Activated CD8-positive, alpha-beta memory T cell treated with anti-CD3 and anti-CD28 coated beads, Interleukin-2, amount 50 U/mL, for 48 hours (primary cell): ENCODE results near the gene SMPD3.

Experiments used
- DNase-seq: peaks from one replicate; pipeline ENCODE4 v3.0.0-alpha.2; 2020

SMPD3 gene

DNA sequence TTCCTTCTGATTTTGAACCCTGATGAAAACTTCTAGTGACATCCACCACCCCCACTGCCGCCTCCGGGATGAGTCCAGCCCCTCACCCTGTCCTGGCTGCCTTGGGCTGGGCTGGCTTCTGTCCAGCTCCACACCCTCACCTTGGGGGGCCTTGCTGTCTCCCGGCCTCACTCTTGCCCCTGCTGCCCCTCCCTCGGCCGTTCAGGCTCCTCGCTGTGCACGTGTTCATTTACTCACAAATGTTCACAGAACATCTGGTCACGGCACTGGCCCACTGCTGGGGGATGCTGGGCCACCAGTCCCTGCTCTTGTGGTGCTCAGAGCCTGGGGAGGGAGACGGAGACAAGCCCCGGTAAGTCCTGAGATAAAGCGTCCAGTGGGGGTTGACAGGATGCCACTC is 96.8 kb downstream of the SMPD3 start:
- no peak for DNase-seq

DNA sequence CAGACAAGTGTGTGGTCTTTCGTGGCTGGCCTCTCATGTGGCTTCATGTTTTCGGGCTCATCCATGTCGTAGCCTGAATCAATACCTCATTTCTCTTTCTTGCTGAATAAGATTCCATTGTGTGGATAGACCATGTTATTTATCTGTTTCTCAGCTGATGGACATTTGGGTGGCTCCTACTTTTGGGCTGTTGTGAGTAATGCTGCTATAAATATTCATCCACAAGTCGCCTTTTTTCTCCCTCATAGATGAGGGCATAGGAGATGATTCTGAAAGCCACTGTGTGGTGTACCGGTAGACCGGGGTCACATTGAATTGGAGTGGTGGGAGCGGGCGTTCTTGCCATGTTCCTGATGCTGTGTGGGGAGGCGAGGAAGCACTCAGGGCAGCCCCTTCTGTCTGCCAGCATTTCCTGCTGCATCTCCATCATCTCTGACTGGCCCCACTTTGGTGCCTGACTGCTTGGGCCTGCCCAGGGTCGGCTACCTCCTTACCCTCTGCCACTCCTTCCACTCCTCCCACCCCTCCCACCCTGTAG is 97.4 kb downstream of the SMPD3 start:
- no peak for DNase-seq

DNA sequence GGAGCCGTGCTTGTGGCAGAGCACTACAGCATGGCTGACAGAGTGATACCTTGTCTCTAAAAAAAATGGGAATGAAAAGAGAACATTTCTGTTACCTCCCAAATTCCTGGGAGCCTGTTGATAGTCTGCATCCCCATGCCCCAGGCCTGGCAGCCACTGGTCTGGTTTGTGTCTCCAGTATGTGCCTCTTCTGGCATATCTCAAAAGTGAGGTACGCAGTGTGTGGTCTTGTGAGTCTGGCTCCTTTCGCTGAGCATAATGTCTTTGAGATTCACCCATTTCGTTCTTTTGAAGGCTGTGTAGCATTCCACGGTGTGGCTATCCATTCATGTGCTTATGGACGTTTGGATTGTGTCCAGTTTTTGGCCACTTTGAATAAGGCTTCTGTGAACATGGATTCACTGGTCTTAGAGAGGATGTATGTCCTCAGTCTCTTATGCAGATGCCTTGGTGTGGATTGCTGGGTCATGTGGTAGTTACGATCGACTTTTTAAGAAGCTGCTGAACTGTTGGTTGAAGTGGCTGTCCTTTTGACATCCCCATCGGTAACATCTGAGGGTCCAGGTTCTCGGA is 98.4 kb downstream of the SMPD3 start:
- DNase-seq, result no peak

DNA sequence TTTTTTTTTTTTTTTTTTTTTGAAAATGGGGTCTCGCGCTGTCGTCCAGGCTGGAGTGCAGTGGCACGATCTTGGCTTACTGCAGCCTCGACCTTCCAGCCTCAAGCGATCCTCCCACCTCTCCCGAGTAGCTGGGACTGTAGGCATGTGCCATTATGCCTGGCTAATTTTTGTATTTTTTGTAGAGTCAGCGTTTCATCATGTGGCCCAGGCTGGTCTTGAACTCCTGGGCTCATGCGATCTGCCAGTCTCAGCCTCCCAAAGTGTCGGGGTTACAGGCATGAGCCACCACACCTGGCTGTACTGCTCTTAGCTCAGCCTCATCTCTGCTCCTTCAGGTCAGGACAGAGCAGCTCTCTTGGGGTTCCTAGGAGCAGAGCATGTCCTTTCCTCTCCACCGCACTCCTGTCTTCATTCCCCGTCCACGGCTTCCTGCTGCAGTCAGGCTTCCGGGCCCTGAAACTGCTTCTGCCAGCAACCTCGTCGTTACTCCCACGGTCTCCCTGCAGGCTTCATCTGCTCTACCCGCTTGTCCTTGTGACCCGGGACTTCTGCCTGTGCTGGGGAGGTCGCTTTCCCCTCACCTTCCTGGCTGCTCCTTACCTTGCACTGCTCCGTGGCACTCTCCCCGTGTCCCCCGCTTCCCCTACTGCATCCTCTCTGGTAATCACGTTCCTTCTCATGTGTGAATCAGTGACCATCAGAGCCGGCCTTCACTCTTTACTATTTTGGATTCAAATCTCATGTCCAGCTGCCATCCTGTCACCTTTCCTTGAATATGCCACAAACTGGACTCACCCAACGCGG is 99.5 kb downstream of the SMPD3 start:
- DNase-seq, result no peak

DNA sequence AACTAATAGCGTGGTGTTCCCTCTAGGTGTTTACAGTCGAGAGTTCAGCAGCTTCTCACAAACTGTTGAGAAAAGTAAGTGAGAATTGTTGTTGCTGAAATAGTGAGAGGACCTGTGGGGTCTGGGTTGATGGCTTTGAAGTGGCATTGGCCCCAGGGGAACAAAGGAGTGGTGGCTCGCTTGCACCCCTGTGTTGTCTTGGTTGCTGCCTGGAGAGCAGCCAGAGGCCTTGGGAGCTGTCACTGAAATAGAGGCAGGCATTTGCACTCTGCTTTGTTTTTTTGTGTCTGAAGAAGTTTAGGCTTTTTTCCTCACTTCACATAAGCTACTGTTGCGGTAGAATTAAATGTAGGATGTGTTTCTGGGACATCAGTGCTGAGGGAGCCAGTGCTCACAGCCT is 100.7 kb downstream of the SMPD3 start:
- DNase-seq, result no peak

DNA sequence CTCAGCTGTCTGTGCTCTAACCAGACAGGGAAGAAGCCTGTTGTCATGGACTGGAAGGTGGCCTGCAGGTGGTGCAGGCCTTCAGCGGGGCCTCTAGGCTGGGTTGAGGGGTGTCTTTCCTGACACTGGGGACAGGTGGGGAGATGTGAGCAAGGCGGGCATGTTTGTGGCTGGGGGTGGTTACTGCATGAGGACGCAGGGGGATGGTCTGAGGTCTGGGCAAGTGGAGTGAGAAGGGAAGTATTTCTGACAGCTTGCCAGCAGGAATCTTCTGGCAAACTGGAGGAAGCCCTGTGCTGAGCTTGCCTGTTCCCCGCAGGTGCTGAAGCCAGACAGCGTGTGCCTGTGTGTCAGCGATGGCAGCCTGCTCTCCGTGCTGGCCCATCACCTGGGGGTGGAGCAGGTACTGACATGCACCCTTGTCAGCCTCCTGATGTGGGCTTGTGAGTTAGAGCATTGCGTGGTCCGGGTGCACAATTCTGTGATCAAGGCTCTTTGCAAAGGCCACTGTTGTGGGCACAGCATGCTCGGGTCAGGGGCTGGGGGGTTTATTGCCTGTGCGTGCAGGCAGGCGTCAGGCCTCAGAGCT is 101.3 kb downstream of the SMPD3 start:
- no peak for DNase-seq

DNA sequence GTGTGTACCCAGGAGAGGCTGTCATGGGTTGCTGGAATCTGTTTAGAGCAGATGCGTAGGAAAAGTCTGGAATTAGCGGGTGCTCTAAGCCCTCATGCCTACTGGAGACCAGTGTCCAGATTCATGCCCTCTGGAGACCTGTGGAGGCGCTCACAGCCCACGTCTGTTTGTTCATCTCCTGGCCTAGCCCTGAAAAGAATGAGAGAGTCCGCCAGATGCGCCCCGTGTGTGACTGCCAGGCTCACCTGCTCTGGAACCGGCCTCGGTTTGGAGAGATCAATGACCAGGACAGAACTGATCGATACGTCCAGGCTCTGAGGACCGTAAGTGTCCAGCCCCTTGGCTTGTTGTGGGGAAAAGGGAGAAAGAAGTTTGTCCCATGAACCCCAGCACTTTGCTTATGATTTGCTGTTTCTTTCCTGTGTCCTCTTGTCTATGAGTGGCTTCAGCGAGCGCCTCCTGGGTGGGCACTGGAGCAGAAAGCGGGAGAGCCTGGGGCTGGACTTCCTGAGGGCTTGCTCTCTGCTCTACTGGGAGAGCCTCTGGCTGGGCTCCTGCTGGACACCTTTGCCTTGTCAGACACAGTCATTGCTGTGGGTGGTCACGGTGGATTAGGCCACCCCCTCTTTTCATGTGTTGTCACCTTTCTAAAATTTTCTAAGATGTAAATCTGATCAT is 102.2 kb downstream of the SMPD3 start:
- no peak for DNase-seq

DNA sequence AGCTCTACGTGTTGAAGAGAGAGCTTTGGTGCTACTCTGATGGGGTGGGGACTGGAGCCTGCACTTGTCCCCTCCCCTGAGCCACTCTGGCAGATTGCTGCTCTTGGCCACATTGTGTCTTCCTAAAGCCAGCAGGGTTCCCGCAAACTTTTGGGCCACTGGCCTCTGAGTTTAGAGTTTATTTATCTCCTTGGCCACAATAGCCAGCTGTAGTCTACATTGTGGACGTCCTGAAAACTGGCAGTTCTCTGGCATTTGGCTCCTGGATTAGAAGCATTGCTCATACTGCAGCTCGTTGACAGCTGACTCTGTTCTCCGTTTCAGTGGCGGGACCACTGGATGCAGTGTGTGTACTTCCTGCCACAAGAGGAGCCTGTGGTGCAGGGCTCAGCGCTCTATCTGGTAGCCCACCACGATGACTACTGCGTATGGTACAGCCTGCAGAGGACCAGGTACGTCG is 102.9 kb downstream of the SMPD3 start:
- DNase-seq, result no peak

DNA sequence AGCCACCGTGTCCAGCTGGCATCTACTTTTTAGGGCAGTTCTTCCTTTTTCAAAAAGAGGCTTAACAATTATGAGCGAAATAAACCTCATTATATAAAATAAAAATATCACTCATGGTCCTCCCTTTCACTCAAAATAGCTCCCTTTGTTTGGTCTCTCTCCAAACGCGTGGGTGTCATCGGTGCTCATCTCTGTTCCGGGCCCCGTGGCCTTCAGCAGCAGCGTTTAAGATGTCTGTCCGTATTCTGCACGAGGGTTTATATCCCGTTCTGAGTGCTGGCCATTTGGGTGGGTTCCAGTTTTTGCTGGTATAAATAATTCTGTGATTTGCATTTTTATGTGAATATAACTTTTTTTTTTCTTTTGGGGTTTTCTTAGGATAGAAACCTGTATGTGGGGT is 104.1 kb downstream of the SMPD3 start:
- no peak for DNase-seq

DNA sequence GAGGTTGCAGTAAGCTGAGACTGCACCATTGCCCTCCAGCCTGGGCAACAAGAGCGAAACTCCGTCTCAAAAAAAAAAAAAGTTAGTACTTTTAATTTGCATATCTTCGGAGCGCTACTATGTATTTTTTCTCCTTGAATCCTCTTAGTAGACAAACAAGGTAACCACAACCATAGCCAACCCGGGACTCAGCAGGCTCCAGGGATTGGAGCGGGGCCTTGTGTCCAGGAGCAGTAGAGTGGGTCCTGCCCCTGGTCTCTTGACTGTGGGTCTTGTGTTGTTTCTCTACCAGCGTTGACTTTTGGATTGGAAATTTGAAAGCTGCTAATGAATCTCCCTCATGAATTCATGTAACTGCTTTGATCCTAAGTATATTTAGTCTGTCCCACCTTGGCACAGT is 105.2 kb downstream of the SMPD3 start:
- no peak for DNase-seq

DNA sequence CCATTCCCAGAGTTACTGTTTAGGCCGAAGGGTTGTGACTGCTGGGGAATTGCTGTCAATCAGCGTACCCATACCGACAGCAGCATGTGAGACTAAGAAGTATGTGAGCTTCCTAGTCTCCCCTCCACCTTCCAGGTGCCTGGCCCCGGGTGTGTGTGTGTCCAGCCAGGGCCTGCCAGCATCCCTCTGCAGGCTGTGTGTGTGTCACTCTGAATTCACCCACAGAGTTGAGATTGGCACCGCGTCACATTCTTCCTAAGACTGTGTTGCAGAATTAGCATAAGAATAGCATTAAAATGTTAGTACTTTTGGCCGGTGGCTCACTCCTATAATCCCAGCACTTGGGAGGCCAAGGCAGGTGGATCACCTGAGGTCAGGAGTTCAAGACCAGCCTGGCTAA is 105.7 kb downstream of the SMPD3 start:
- DNase-seq, result no peak

DNA sequence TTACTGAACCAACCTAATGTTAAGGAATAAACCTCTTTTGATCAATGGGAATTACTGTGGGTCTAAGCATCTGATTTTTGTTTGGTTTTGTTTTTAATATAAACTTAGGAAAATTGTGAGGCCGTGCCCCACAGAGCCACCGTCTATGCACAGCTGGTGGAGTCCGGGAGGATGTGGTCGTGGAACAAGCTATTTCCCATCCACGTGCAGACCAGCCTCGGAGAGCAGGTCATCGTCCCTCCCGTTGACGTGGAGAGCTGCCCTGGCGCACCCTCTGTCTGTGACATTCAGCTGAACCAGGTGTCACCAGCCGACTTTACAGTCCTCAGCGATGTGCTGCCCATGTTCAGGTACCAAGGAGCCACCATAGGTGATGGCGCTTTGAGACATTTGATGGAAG is 109.1 kb downstream of the SMPD3 start:
- DNase-seq, result no peak

DNA sequence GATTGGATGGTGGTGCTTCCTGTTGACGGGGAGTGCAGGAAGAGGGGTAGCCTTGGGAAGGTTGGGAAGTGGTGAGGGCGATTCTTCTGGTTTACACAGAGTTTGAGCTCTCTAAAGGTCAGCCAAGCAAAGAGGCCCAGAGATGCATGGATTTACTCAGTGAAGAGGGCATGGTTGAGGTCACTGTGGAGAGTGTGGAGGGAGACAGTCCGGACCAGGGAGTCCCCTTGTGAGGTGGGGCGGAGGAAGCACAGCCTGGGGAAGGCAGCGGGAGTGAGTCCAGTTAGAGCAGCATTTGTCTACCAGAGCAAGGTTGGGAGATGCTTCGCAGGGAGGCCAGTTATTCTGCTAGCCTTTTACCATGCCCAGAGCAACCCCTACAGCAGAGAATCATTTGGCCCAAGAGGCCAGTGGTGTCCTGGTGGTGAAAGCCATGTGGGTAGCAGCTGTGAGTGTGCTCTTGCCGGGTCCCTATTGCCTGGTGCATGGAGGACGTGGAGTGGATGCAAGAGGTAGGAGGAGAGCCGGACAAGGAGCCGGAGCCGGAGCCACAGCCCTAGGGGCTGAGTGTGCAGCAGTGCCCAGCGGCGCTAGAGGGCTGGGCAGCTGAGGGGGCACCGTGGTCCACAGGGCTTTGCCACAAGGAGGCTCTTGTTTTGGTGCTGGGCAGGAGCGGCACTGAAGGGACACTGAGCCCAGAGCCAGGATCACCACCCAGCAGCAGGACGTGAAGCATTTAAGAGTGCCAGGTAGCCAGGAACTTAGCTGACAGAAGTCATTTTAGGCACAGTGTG is 109.8 kb downstream of the SMPD3 start:
- DNase-seq, result no peak

DNA sequence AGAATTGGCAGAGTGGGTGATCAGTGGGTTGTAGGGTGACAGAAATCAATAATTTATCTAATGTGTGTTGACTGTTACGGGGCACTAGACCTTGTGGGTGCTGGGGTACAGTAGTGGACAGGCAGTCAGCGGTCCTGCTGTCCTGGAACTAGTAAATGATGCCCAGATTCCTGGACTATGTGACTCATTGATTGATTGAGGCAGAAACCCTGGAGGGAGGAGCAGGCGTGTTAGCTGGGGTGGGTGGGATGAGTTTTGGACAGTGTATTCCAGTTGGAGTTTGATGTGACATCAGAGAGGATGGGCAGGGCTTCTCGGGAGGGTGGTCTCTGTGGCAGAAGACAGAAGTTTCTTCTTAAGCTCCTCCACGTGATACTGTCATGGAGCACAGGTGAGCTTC is 113.1 kb downstream of the SMPD3 start:
- no peak for DNase-seq

DNA sequence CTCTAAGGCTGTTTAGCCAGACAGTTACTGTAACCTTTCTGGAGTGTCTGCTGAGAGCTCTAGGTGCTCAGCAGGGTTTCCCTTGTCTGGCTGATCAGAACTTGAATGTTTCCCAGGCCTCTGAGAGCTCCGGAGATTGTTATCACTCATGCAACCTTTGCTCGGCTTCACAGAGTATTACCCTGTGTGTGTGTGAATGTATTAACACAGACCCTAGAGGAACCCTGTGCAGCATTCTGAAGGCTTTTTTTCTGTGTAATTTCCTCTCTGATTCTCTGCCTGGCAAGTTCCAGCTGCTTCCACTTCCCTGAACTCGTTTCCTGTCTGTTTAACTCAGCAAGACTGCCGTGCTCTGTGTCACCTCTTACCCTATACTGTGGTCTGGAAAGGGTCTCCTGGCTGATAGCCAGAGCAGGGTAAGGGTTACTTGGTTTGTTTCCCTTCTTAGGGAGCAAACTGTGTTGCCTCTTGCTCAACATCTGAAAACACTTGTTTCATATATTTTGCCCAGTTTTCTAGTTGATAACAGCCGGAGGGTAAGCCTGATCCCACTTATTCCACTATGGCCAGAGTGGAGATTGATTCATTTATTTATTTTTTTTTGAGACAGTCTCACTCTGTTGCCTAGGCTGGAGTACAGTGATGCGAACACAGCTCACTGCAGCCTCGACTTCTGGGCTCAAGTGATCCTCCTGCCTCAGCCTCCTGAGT is 115.7 kb downstream of the SMPD3 start:
- no peak for DNase-seq

DNA sequence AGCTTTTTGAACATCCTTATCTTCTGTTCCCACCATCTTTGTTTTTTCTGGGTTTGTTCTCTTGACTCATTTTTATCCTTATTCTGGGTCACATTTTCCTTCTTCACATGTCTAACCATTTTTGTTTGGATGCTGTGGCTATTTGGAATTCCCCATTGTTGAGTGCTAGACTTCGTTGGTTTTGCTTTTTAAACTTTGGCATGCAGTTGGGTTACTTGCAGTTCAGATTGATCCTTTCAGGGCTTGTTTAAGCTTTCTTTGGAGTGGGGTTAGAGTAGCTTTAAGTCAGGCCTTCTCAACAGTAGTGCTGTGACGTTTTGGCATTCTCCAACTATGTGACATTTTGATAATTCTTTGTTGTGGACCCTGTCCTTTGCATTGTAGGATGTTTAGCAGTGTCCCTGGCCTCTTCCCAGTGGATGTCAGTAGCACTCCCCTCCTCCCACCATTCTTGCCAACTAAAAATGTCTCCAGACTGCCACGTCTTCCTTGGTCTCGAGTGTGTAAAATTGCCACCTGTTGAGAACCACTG is 116.4 kb downstream of the SMPD3 start:
- no peak for DNase-seq

DNA sequence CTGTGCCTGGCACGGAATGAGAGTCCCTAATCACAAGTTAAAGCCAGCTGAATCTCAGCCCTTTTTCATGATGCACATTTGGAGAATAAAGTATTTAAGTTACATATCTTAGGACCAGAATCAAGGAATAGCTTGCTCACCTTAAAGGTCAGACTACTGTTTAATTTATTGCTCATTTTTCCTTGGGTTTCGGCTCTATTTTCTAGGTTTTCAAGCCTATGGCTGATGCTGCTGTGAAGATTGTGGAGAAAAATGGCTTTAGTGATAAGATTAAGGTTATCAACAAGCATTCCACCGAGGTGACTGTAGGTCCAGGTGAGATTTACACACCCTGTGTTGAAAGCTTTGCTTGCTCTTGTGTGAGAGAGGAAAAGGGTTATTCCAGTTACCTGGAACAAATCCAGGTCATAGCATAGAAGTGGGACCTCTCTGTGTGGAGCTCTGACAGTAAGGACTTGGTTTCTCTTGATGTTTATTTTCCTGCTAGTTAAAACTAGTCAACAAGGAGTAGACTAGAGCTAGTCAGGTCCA is 119.4 kb downstream of the SMPD3 start:
- DNase-seq, result no peak

DNA sequence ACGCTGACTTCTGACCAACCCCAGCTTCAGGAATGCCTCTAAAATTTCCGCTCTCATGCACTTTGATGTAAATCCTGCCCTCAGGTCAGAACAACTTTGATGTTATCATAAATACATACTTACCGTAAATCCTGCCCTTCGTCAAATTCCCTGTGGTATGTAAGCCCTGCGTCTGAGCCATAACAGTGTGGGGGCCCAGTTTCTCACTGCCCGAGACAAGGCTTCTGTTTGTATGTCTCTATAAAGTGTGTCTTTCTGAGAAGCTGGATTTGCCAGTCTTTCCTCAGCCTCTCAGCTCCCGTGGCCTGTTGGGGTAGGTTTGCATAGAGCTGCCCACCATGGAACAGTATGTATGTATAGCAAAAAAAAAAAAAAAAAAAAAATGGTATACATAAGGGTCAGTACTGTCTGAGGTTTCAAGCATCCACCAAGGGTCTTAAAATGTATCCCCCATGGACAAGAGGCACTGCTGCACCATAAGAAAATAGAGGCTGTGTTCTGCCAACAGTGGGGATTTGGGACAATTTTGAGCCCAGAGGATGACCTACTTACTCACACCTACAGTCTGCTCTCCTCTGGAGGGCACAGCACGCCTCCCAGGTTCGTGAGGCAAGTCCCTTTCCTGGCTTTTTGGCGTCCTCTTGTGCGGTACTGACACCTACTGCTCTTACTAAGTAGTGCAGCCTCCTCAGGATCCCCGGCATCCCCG is 120.0 kb downstream of the SMPD3 start:
- DNase-seq, result peak; percentile 85

DNA sequence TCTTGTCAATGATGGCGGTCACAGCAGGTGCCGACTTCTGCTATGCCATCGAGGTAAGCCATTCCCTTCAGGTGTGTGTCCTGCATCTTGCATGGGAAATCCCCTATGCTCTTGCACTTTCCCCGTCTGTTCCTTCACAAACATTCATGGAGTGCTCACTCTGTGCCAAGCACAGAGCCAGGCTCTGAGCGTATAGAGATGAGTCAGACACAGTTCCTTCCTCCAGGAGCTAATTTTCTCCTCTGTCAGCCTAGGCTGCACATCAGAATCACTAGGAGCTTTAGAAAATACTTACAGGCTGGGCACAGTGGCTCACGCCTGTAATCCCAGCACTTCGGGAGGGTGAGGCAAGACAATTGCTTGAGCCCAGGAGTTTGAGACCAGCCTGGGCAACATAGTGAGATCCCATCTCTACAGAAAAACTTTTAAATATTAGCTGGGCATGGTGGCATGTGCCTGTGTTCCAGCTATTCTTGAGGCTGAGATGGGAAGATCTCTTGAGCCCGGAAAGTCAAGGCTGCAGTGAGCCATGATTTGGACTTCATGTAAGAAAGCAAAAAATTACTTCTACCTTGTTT is 123.4 kb downstream of the SMPD3 start:
- no peak for DNase-seq

DNA sequence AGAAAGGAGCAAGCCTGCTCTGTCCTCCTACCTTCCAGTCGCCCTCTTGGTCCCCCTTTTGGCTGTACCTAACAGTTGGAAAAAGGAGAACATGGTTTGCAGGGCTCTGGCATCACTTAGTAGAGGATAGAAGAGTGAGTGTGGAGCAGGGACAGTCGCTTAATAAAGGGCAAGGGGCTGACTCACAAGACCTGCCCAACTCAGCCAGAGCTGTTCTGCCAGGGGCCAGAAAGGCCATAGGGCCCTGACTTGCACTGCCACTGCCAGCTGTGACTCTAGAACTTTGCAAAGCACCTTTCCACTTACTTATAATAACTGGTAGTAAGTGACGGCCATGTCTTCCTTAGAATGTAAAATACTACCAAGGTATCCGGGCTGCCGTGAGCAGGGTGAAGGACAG is 124.0 kb downstream of the SMPD3 start:
- DNase-seq, result no peak
